HFFc6 (cell line): ENCODE results near the gene KRTAP5-9. TPM values are rescaled to one million over a fixed set of nuclear protein-coding genes. Genes with fewer than 3 reads are reported as not detected.

Source experiments
- DNase-seq: peaks from one replicate; pipeline ENCODE4 v3.0.0-alpha.2; 2018
- H3K27ac Mint-ChIP-seq: 2 replicates; pipeline ENCODE4 v1.8.0; 2020; ENCODE audit warnings: mild to moderate bottlenecking, mixed read lengths
- H3K27me3 Mint-ChIP-seq: 2 replicates; pipeline ENCODE4 v1.8.0; 2021; ENCODE audit warnings: mild to moderate bottlenecking, moderate library complexity, mixed read lengths; ENCODE audit not compliant: insufficient read depth
- H3K36me3 Mint-ChIP-seq: 2 replicates; pipeline ENCODE4 v1.8.0; 2021; ENCODE audit warnings: low read depth, mixed read lengths
- H3K4me1 Mint-ChIP-seq: 2 replicates; pipeline ENCODE4 v1.8.0; 2020; ENCODE audit warnings: low read depth, mixed read lengths
- H3K4me3 Mint-ChIP-seq: 2 replicates; pipeline ENCODE4 v1.8.0; 2020; ENCODE audit warnings: mild to moderate bottlenecking, moderate library complexity, mixed read lengths
- H3K9me3 Mint-ChIP-seq: 2 replicates; pipeline ENCODE4 v1.8.0; 2020; ENCODE audit warnings: mild to moderate bottlenecking, mixed read lengths
- CTCF ChIP-seq: fragments of 200-600 bp; sonication (generic); IDR thresholded peaks from 2 replicates; pipeline ENCODE4 v1.5.0; 2021; ENCODE audit warnings: antibody characterized with exemption, mild to moderate bottlenecking
- total RNA-seq, 6 experiments: library from RNA; stranded (reverse); fragmentation: NEBNext Ultra II Directional; extraction: Animal tissue kit (Norgen Biotek cat#: 25700); gene quantifications; 2 replicates in 1 of 6; 3 replicates in 5 of 6; pipeline ENCODE4 v1.2.3, GENCODE V29; 2021

The KRTAP5-9 gene
- total RNA-seq, 6 experiments from 2014 or later: 0.26 TPM; not detected in 5

GRCh38 chr11:71502026-71502425 is 46.2 kb upstream of the KRTAP5-9 start:
- Mint-ChIP-seq H3K36me3 (peaks cover 40% of the 10 kb centered on the region), H3K4me1 (no peaks in the 10 kb centered on the region)

GRCh38 chr11:71502871-71503435 is 45.3 kb upstream of the KRTAP5-9 start:
- no peaks in the 10 kb centered on the region for H3K9me3 Mint-ChIP-seq
- TF ChIP-seq CTCF: no peak
- no peak overlapping the region for H3K27ac Mint-ChIP-seq
- DNase-seq: no peak
- H3K4me1 Mint-ChIP-seq: no peaks in the 10 kb centered on the region
- H3K36me3 Mint-ChIP-seq: peaks cover 33% of the 10 kb centered on the region
- no peak overlapping the region for H3K4me3 Mint-ChIP-seq
- H3K27me3 Mint-ChIP-seq: no peaks in the 10 kb centered on the region; the same call in 1 of the 2 replicates

More at GRCh38 chr11:71502026-71502425, 46.2 kb upstream of the KRTAP5-9 start:
- no peak overlapping the region for H3K4me3 Mint-ChIP-seq
- no peaks in the 10 kb centered on the region; the same call in 1 of the 2 replicates for H3K27me3 Mint-ChIP-seq
- DNase-seq: no peak
- H3K9me3 Mint-ChIP-seq: no peaks in the 10 kb centered on the region
- no peak overlapping the region for H3K27ac Mint-ChIP-seq
- TF ChIP-seq CTCF: no peak

- no peak for TF ChIP-seq CTCF
- Mint-ChIP-seq H3K27ac (no peak overlapping the region), H3K27me3 (no peaks in the 10 kb centered on the region; the same call in 1 of the 2 replicates), H3K4me1 (no peaks in the 10 kb centered on the region), H3K4me3 (no peak overlapping the region), H3K36me3 (peaks cover 22% of the 10 kb centered on the region), H3K9me3 (peaks cover 3% of the 10 kb centered on the region)
- DNase-seq: no peak
These were observed 43.7 kb upstream of the KRTAP5-9 start for GRCh38 chr11:71504531-71504930.

GRCh38 chr11:71505001-71505400 is 43.2 kb upstream of the KRTAP5-9 start:
- H3K27me3 Mint-ChIP-seq: peaks cover 2% of the 10 kb centered on the region
- peaks cover 26% of the 10 kb centered on the region for H3K36me3 Mint-ChIP-seq
- DNase-seq: no peak
- H3K4me1 Mint-ChIP-seq: no peaks in the 10 kb centered on the region
- no peak overlapping the region for H3K27ac Mint-ChIP-seq
- no peak overlapping the region for H3K4me3 Mint-ChIP-seq
- no peak for TF ChIP-seq CTCF
- H3K9me3 Mint-ChIP-seq: peaks cover 8% of the 10 kb centered on the region

- no peak for TF ChIP-seq CTCF
- H3K4me3 Mint-ChIP-seq: no peak overlapping the region
- H3K4me1 Mint-ChIP-seq: no peaks in the 10 kb centered on the region
- H3K27ac Mint-ChIP-seq: no peak overlapping the region
- no peak for DNase-seq
- H3K9me3 Mint-ChIP-seq: peaks cover 16% of the 10 kb centered on the region
- peaks cover 21% of the 10 kb centered on the region for H3K36me3 Mint-ChIP-seq
- peaks cover 2% of the 10 kb centered on the region for H3K27me3 Mint-ChIP-seq
These were observed 42.4 kb upstream of the KRTAP5-9 start for GRCh38 chr11:71505781-71506180.
